OCI-M1 (cell line): Measurements from ENCODE around the gene CMTM7.

Source experiments
- DNase-seq: peaks from one replicate; lab custom pipeline; 2025; lab: John Stamatoyannopoulos, UW

The CMTM7 gene

GRCh38 chr3:32383136-32383711, 8.4 kb upstream of the CMTM7 start:
- peak; percentile 89 for DNase-seq

GRCh38 chr3:32384938-32385337, 6.7 kb upstream of the CMTM7 start:
- peak; percentile 88 for DNase-seq

DNA sequence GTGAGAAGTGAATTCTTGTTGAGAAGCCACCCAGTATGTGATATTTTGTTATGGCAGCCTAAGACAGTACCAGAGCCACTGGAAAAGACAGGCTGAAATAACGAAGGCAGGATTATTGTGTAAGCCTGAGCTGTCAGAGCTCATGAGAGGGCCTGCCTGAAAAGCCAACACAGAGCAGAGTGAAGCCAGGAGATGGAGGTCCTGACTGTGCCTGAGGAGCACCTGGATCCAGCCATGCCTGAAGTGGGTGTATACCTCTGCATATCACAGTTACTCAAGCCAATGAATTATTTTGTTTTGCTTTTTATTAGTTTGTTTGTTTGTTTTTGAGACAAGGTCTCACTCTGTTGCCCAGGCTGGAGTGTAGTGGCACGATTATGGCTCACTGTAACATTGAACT, 4.1 kb upstream of the CMTM7 start:
- DNase-seq, result no peak

GRCh38 chr3:32389577-32389976, 2.1 kb upstream of the CMTM7 start:
- peak; percentile 14 for DNase-seq

GRCh38 chr3:32392536-32393302, 1.1 kb downstream of the CMTM7 start:
- DNase-seq, result peak; percentile 41

GRCh38 chr3:32395496-32395895, 3.8 kb downstream of the CMTM7 start:
- no peak for DNase-seq

DNA sequence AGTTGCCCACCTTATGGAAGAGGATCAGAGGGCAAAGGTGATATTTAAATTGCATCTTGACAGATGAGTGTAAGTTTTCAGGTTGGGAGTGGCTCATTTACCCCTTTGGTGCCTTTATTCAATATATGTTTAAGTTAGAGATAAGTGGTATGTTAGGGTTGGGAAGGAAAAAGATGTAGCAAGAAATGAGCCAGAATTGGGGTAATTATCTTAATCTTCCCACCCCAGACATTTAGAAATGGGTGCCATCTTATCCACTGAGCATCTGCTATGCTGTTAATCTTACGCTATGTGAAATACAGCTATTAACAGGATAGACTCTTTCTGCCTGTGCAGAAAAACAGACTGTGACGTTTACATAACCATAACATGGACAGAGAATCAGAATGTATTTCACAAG, 6.3 kb downstream of the CMTM7 start:
- no peak for DNase-seq

DNA sequence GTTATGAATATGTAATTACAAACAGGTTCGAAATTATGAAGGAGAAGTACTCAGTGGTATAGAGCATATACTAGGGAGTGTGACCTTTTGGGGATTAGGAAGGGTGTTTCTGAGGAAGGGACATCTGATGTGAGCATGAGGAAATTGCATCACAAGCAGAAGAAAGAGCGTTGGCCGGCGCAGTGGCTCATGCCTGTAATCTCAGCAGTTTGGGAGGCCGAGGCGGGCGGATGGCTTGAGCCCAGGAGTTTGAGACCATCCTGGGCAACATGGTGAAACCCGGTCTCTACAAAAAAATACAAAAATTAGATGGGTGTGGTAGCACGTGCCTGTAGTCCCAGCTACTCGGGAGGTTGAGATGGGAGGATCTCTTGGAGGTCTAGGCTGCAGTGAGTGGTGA, 6.9 kb downstream of the CMTM7 start:
- no peak for DNase-seq

- peak; percentile 87 for DNase-seq
Observed at GRCh38 chr3:32399030-32399620, 7.5 kb downstream of the CMTM7 start.

DNA sequence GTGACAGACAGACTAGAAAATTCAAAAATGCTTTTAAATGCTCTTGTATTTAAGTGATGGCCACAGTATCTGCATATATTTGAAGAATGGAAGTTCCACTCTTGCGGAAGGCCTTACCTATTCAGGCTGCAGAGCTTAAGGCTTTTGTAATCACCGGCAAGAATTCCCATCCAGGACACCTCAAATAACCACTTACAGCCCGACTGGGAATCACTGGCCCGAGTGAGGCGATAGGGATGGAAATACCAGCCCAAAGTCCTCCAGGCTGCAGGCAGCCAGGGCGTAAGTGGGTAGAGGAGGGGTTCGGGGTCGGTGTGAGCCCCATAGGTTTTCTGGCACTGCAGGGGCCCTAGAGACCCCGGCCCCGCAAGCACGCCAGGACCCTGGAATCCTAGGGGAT, 9.5 kb downstream of the CMTM7 start:
- DNase-seq, result no peak

DNA sequence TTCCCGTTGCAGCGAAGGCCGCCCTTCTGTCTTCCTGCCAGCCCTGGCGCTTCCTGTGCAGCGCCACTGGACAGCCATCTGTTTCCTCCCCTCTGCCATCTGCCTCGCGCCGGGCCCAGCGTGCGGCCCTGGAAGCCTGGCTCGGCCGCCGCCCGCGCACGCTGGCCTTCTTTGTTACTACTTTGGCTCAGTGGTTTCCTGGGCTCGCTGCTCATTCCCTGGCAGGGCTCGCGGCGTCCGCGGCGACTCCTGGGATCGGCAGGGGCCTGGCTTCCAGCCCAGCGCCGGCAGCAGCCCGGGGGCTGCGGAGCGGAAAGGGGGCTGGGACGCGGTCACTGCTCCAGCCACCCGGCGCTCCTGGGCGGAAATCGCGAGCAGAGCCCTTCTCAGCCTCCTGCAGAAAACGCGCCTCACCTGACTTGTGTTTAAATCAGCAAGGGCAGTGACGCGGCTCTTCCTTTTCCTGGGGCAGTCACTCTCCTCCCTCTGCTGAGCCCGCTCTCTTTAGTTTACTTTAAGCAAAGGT, 10.0 kb downstream of the CMTM7 start:
- DNase-seq, result peak; percentile 27

GRCh38 chr3:32403663-32404062, 12.0 kb downstream of the CMTM7 start:
- no peak for DNase-seq

GRCh38 chr3:32404714-32405113, 13.1 kb downstream of the CMTM7 start:
- no peak for DNase-seq

DNA sequence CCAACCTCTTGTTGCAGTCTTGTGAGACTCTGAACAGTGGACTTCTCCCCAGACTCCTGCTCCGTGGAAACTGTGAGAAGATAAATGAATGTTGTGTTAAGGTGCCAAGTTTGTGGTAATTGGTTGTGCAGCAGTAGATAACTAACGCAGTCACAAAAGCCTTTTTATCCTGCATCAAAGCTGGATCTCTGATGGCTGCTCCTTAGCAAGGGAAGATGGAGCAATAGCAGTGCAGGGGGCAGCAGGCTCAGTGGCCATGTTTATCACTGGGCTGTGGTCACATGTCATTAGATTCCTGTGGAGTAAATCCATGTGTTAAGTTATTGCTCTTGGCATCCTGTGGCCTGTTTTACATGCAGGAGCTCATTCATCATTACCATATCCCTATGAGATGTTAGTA, 13.5 kb downstream of the CMTM7 start:
- DNase-seq, result no peak

DNA sequence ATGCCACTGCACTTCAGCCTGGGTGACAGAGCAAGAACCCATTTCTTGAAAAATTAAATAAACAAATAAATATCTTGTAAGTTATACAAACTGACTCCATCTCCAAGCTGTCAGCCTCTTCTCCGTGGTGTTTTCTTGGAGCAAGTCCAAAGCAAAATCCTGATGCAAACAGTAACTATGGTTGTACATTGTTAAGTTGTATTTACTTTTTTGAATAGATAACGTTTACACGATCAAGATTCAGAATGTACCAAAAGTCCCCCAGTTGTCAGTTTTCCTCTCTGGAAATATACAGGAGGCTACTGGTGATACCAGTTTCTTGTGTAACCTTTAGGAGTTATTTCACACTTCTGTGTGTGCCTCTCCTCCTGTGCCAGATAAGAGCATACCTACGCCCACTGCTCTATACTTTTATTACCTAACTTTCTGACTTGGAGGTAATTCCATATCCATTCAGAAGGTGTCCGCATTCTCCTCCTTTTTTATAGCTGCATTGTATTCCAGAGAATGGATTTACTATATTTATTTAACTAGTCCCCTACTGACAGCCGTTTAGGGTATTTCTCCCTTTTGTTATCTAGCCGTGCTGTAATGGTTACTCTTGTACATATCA, 14.2 kb downstream of the CMTM7 start:
- DNase-seq, result no peak

GRCh38 chr3:32406486-32407408, 15.1 kb downstream of the CMTM7 start:
- DNase-seq, result peak; percentile 56

GRCh38 chr3:32410367-32411246, 19.0 kb downstream of the CMTM7 start:
- DNase-seq, result no peak

DNA sequence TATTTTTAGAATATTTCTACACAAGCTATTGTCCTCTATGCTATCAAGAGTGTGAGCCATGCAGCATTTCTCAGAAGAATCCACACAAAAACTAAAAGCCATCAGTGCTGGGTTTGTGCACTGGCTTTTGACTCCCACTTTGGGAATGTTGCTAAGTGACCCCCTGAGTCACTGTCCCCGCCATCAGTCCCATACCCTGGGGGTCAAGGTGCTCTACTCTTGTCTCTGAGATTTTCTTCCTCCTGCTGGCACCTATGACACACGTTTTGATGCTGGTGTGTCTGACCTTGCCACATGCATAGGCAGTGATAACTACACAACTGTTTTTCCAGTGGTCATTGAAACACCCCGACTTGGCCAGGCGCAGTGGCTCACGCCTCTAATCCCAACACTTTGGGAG, 19.8 kb downstream of the CMTM7 start:
- no peak for DNase-seq

DNA sequence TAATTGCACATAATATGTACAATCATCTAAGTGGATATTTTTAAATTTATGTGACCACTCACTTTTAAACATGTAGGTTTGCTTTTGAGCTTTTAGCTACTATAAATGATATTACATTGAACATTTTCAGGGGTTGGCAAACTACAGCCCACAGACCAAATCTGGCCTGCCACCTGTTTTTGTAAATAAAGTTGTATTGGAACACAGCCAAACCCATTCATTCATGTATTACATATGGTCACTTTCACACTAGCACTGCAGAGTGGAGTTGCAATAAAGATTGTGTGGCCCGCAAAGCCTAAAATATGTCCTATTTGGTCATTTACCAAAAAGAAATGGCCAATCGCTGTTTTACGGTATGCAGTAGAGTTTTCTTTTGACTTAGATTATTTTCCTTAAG, 21.2 kb downstream of the CMTM7 start:
- DNase-seq, result peak; percentile 12

- DNase-seq, result no peak
Observed at GRCh38 chr3:32413845-32414521, 22.3 kb downstream of the CMTM7 start.
